Measurements from ENCODE around the gene ASMTL. TPM values are rescaled to one million over a fixed set of nuclear protein-coding genes. Genes with fewer than 3 reads are reported as not detected.

ASMTL gene
- total RNA-seq, 4 donors from 2014 or later: 9.5 to 23.9 (median 15.1) TPM

GRCh38 chrX:1361910-1362309 is 90.8 kb downstream of the ASMTL start:
- no peaks in the 10 kb centered on the region for H3K27me3 ChIP-seq
- H3K27ac ChIP-seq: no peak overlapping the region
- DNase-seq: no peak
- H3K36me3 ChIP-seq: peaks cover 0 to 20% (median 0%) of the 10 kb centered on the region in 3 donors
- peaks cover 0 to 8% (median 4%) of the 10 kb centered on the region in 4 donors for H3K9me3 ChIP-seq
- H3K4me3 ChIP-seq: no peak overlapping the region
- TF ChIP-seq POLR2A (IDR thresholded peaks at IDR 0.05) (no peak), CTCF (IDR thresholded peaks at IDR 0.05) (no peak)
- H3K4me1 ChIP-seq: no peaks in the 10 kb centered on the region

GRCh38 chrX:1361275-1361674 is 91.4 kb downstream of the ASMTL start:
- Histone ChIP-seq H3K36me3 (peaks cover 0 to 20% (median 0%) of the 10 kb centered on the region in 3 donors), H3K4me3 (no peak overlapping the region), H3K9me3 (peaks cover 0 to 8% (median 4%) of the 10 kb centered on the region in 4 donors), H3K4me1 (no peaks in the 10 kb centered on the region), H3K27me3 (no peaks in the 10 kb centered on the region), H3K27ac (no peak overlapping the region)
- TF ChIP-seq CTCF (IDR thresholded peaks at IDR 0.05): no peak
- no peak for TF ChIP-seq POLR2A (IDR thresholded peaks at IDR 0.05)
- peak in 1 of 3 donors; percentile 11 for DNase-seq

- peaks cover 0 to 20% (median 0%) of the 10 kb centered on the region in 3 donors for H3K36me3 ChIP-seq
- H3K27ac ChIP-seq: no peak overlapping the region
- TF ChIP-seq CTCF (IDR thresholded peaks at IDR 0.05): no peak
- TF ChIP-seq POLR2A (IDR thresholded peaks at IDR 0.05): no peak
Measured at GRCh38 chrX:1360171-1360570, 92.5 kb downstream of the ASMTL start.

GRCh38 chrX:1359477-1359873 is 93.2 kb downstream of the ASMTL start:
- no peak for DNase-seq
- Histone ChIP-seq H3K4me1 (no peaks in the 10 kb centered on the region), H3K36me3 (peaks cover 0 to 17% (median 0%) of the 10 kb centered on the region in 3 donors), H3K4me3 (no peak overlapping the region), H3K27ac (no peak overlapping the region), H3K27me3 (no peaks in the 10 kb centered on the region), H3K9me3 (peaks cover 0 to 8% (median 4%) of the 10 kb centered on the region in 4 donors)
- TF ChIP-seq CTCF (IDR thresholded peaks at IDR 0.05) (no peak), POLR2A (IDR thresholded peaks at IDR 0.05) (no peak)

More at GRCh38 chrX:1360171-1360570, 92.5 kb downstream of the ASMTL start:
- no peaks in the 10 kb centered on the region for H3K27me3 ChIP-seq
- no peaks in the 10 kb centered on the region for H3K4me1 ChIP-seq
- no peak overlapping the region for H3K4me3 ChIP-seq
- peaks cover 0 to 8% (median 4%) of the 10 kb centered on the region in 4 donors for H3K9me3 ChIP-seq
- no peak for DNase-seq

GRCh38 chrX:1358793-1359476 is 93.8 kb downstream of the ASMTL start:
- no peak for TF ChIP-seq CTCF (IDR thresholded peaks at IDR 0.05)
- no peak for TF ChIP-seq POLR2A (IDR thresholded peaks at IDR 0.05)
- Histone ChIP-seq H3K27me3 (no peaks in the 10 kb centered on the region), H3K36me3 (peaks cover 0 to 12% (median 0%) of the 10 kb centered on the region in 3 donors), H3K9me3 (peaks cover 0 to 8% (median 4%) of the 10 kb centered on the region in 4 donors), H3K27ac (no peak overlapping the region), H3K4me1 (no peaks in the 10 kb centered on the region), H3K4me3 (no peak overlapping the region)
- peak in 1 of 3 donors; percentile 11 for DNase-seq
